Hindlimb muscle (tissue), 1 donor: ENCODE measurements around the gene TSNAX. TPM values are rescaled to one million over a fixed set of nuclear protein-coding genes. Genes with fewer than 3 reads are reported as not detected.
"Not testable (repeated sequence)": the region's sequence is repeated elsewhere in the genome, so short reads cannot be mapped to it uniquely, and the experiment has no call there.

Source experiments
- DNase-seq: peaks from one replicate; pipeline ENCODE4 v3.0.0-alpha.2; 2013
- polyA plus RNA-seq: library from polyadenylated mRNA; unstranded; fragments of 120-200 nt; gene quantifications from one replicate; pipeline ENCODE4 v1.2.1, GENCODE V29; 2013; ENCODE audit not compliant: insufficient read length

Gene TSNAX
- polyA plus RNA-seq, 1 donor = 29.7 TPM

DNA sequence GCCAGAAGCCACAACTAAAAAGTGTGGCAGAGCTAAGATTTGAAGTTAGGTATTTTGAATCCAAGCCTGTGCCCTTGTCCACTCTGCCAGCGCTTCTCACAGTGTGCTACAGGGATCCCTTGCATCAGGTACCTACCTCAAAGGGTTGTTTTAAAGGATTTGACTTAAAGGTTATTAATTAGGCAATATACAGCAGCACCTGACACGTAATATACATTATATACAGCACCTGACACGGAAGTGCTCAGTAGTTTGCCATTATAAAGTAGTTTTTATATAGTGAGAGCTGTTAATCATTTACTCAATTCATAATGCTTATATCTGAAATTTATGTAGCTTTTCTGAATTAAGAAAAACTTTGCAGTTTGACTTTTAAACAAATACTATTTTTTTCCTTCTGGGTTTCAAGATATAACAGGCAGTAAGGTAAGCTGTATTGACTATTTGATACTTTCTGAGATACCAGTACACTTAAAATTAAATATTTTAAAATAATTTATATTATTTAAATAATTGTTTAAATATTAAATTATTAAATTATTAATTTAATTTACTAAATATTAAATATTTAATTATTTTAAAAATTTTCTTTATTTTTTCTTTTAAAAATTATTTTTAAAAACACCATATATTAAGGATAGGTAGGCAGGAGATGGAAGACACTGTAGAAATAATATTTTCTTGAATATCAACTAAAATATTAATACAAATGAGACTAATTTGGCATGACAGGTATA lies 33.3 kb downstream of the TSNAX start:
- no peak for DNase-seq

GRCh38 chr1:231563247-231563646 lies 34.8 kb downstream of the TSNAX start:
- DNase-seq = no peak

DNA sequence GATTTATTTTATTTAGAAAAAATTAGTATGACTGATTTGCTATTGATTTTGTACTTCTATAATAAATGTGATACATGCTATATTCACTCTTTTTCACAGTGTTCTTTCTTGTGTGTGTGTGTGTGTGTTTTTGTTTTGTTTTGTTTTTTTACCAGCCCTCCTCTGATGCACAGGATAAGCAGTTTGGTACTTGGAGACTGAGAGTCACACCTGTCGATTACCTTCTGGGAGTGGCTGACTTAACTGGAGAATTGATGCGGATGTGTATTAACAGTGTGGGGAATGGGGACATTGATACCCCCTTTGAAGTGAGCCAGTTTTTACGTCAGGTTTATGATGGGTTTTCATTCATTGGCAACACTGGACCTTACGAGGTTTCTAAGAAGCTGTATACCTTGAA lies 35.9 kb downstream of the TSNAX start:
- DNase-seq = no peak

DNA sequence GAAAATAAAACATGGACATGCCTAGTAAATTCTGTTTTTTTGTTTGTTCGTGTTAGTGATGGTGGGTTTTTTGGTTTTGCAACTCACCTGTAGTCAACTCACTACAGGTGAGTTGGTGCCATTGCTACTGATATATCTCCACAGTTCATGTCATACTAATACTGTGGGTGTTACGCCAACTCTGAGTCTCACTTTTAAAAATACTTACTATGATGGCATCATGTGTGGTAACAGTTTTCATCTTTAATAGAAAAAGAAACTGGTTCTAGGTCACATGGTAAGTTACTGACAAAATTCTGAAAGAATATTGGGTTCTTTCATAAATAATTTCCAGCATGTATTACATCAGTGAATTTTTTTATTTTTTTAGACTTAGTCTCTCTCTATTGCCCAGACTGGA lies 38.0 kb downstream of the TSNAX start:
- DNase-seq = no peak

- DNase-seq = not testable (repeated sequence)
Observed at GRCh38 chr1:231570262-231570661, 41.8 kb downstream of the TSNAX start.

GRCh38 chr1:231571904-231572303 lies 43.4 kb downstream of the TSNAX start:
- DNase-seq = peak; percentile 25

DNA sequence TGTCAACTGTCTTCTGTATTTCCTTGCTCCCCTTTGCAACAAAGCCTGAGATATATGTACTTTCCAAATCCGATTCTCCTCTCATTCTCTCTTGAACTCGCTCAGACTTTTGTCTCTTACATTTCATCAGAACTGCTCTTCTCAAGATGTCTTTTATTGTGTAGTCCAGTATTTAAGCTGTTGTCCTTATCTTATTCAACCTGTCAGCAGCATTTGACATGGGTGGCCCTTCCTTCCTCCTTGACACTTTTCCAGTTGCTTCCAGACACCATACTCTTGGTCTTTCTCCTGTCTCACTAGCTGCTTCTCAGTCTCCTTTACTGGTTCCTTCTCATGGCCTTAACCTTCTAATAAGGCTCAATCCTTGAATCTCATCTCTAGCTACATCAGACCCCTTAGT lies 47.0 kb downstream of the TSNAX start:
- no peak for DNase-seq

- DNase-seq = no peak
Observed at GRCh38 chr1:231576804-231577718, 48.6 kb downstream of the TSNAX start.

DNA sequence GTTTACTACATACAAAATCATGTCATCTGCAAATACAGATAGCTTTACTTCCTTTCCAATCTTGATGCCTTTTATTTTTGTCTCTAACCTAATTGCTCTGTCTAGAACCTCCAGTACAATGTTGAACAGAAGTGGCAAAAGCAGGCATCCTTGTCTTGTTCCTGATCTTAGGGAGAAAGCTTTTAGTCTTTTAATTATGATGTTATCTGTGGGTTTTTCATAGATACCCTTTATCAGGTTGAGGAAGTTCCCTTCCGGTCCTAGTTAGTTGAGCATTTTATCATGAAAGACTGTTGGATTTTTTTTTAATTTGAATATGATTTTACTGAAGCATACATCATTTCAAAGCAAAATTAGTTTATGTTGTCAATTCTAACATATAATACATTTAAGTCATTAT lies 52.4 kb downstream of the TSNAX start:
- DNase-seq = no peak

DNA sequence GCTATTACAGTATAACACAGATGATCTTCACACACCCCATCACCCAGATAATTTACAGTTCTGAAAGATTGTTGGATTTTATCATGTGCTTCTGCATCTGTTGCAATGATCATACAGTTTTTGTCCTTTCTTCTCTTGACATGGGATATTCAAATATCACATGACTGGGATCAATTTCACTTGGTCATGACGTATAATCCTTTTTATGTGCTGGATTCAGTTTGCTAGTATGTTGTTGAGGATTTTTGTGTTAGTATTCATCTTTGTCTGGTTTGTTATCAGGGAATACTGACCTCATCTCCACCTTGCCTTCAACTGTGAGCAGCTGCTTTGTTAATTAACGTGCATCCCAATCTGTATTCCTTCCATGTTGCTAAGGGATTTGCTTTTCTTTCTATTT lies 53.4 kb downstream of the TSNAX start:
- no peak for DNase-seq

- no peak for DNase-seq
Observed at GRCh38 chr1:231583376-231583775, 54.9 kb downstream of the TSNAX start.

GRCh38 chr1:231584117-231584516 lies 55.6 kb downstream of the TSNAX start:
- DNase-seq = no peak

GRCh38 chr1:231584921-231585320 lies 56.5 kb downstream of the TSNAX start:
- no peak for DNase-seq

GRCh38 chr1:231590453-231591198 lies 62.2 kb downstream of the TSNAX start:
- peak; percentile 27 for DNase-seq

DNA sequence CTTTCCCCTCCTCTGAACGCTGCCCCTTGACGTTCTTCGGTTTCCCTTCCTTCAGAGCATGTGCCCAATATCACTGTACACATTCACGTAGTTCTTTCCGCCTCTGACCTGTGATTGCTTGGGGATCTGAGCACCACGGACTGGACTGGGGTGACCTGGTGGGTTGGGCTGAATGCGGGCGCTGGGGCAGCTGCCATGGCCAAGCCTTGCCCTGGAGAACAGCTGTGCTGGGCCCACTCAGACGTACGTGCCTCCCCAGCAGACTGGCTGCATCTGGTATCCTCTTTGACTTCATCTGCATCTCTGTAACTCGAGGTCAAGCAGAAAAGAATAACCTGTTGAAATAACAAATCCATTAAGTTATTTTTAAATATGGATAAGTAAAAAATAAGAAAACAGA lies 63.0 kb downstream of the TSNAX start:
- no peak for DNase-seq

DNA sequence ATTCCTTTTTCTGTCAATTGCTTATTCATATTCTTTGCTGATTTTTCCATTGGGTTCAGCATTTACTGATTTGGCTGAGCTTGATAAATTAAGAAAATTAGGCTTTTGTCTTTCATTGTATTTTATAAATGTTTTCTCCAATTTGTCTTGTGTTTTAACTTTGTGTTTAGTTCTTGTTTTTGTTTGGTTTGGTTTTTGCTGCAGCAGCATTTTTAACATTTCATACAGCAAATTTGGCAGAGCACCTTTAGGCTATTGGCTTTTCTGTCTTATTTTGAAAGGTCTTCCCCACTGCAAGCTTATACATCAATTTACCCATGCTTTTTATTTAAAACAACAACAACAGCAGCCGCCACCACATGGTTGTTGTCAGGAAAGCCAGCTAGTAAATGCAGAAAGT lies 64.3 kb downstream of the TSNAX start:
- no peak for DNase-seq

GRCh38 chr1:231593264-231593663 lies 64.8 kb downstream of the TSNAX start:
- not testable (repeated sequence) for DNase-seq

- DNase-seq = no peak
Observed at GRCh38 chr1:231594123-231594522, 65.7 kb downstream of the TSNAX start.

- no peak for DNase-seq
Observed at GRCh38 chr1:231594749-231595148, 66.3 kb downstream of the TSNAX start.

- DNase-seq = no peak
Observed at GRCh38 chr1:231596337-231596791, 67.9 kb downstream of the TSNAX start.

- no peak for DNase-seq
Observed at GRCh38 chr1:231597971-231598370, 69.5 kb downstream of the TSNAX start.

GRCh38 chr1:231600458-231600976 lies 72.0 kb downstream of the TSNAX start:
- DNase-seq = peak; percentile 65
